Glutamatergic neuron (in vitro differentiated cells): ENCODE data around the gene BRSK2. TPM values are rescaled to one million over a fixed set of nuclear protein-coding genes. Genes with fewer than 3 reads are reported as not detected.
A peak's percentile ranks its signal among the peaks of the same experiment; 100 is the strongest.

Experiments
- DNase-seq: peaks from one replicate; pipeline ENCODE4 v3.0.0; 2022
- H3K27ac Mint-ChIP-seq: one replicate; pipeline ENCODE4 v1.8.0; 2020; ENCODE audit warnings: mild to moderate bottlenecking, mixed read lengths, inconsistent platforms; ENCODE audit not compliant: unreplicated experiment
- H3K27me3 Mint-ChIP-seq: one replicate; pipeline ENCODE4 v1.8.0; 2020; ENCODE audit warnings: mild to moderate bottlenecking, moderate library complexity, mixed read lengths, inconsistent platforms; ENCODE audit not compliant: unreplicated experiment
- H3K36me3 Mint-ChIP-seq: one replicate; pipeline ENCODE4 v1.8.0; 2020; ENCODE audit warnings: mild to moderate bottlenecking, mixed read lengths, inconsistent platforms; ENCODE audit not compliant: unreplicated experiment
- H3K4me1 Mint-ChIP-seq: one replicate; pipeline ENCODE4 v1.8.0; 2020; ENCODE audit warnings: mild to moderate bottlenecking, low read depth, mixed read lengths, inconsistent platforms; ENCODE audit not compliant: unreplicated experiment
- H3K4me3 Mint-ChIP-seq: one replicate; pipeline ENCODE4 v1.8.0; 2020; ENCODE audit warnings: mild to moderate bottlenecking, mixed read lengths, inconsistent platforms; ENCODE audit not compliant: unreplicated experiment
- H3K9me3 Mint-ChIP-seq: one replicate; pipeline ENCODE4 v1.8.0; 2020; ENCODE audit warnings: mild to moderate bottlenecking, moderate library complexity, mixed read lengths, inconsistent platforms; ENCODE audit not compliant: unreplicated experiment
- CTCF ChIP-seq: fragments of 200-600 bp; sonication (generic); IDR thresholded peaks from one replicate; pipeline ENCODE4 v1.5.0; 2021; ENCODE audit not compliant: partially characterized antibody, unreplicated experiment
- total RNA-seq: library from RNA; stranded (reverse); fragmentation: NEBNext Ultra II Directional; extraction: Animal tissue kit (Norgen Biotek cat#: 25700); gene quantifications from one replicate; pipeline ENCODE4 v1.2.1, GENCODE V29; 2021; ENCODE audit not compliant: unreplicated experiment

The BRSK2 gene
- total RNA-seq, 1 donor from 2014 or later, result 207 TPM

GRCh38 chr11:1460396-1460985 lies 70.8 kb downstream of the BRSK2 start:
- DNase-seq, result no peak
- H3K27ac Mint-ChIP-seq, result no peak overlapping the region
- peaks cover 4% of the 10 kb centered on the region for H3K4me1 Mint-ChIP-seq
- H3K27me3 Mint-ChIP-seq, result peaks cover 27% of the 10 kb centered on the region
- TF ChIP-seq CTCF, result no peak
- H3K9me3 Mint-ChIP-seq, result peaks cover 23% of the 10 kb centered on the region
- H3K4me3 Mint-ChIP-seq, result no peak overlapping the region
- no peaks in the 10 kb centered on the region for H3K36me3 Mint-ChIP-seq

GRCh38 chr11:1460986-1461825 lies 71.5 kb downstream of the BRSK2 start:
- peaks cover 29% of the 10 kb centered on the region for H3K9me3 Mint-ChIP-seq
- H3K27me3 Mint-ChIP-seq, result peaks cover 32% of the 10 kb centered on the region
- no peak for TF ChIP-seq CTCF
- no peaks in the 10 kb centered on the region for H3K36me3 Mint-ChIP-seq
- H3K4me3 Mint-ChIP-seq, result no peak overlapping the region
- no peak for DNase-seq
- peak overlapping the region; percentile 52 for H3K27ac Mint-ChIP-seq
- peaks cover 7% of the 10 kb centered on the region for H3K4me1 Mint-ChIP-seq

GRCh38 chr11:1461826-1462697 lies 72.3 kb downstream of the BRSK2 start:
- no peak for DNase-seq
- no peak overlapping the region for H3K27ac Mint-ChIP-seq
- H3K36me3 Mint-ChIP-seq, result peaks cover 3% of the 10 kb centered on the region
- H3K9me3 Mint-ChIP-seq, result peaks cover 35% of the 10 kb centered on the region
- TF ChIP-seq CTCF, result no peak
- H3K27me3 Mint-ChIP-seq, result peaks cover 32% of the 10 kb centered on the region
- H3K4me1 Mint-ChIP-seq, result peaks cover 10% of the 10 kb centered on the region
- H3K4me3 Mint-ChIP-seq, result no peak overlapping the region

- no peak for DNase-seq
- Mint-ChIP-seq H3K9me3 (peaks cover 39% of the 10 kb centered on the region), H3K36me3 (peaks cover 7% of the 10 kb centered on the region), H3K27ac (no peak overlapping the region), H3K4me1 (peaks cover 15% of the 10 kb centered on the region), H3K27me3 (peaks cover 38% of the 10 kb centered on the region), H3K4me3 (no peak overlapping the region)
- no peak for TF ChIP-seq CTCF
Observed at GRCh38 chr11:1462698-1462975, 72.9 kb downstream of the BRSK2 start.

GRCh38 chr11:1463056-1463455 lies 73.3 kb downstream of the BRSK2 start:
- no peak for TF ChIP-seq CTCF
- DNase-seq, result no peak
- peaks cover 38% of the 10 kb centered on the region for H3K27me3 Mint-ChIP-seq
- peaks cover 15% of the 10 kb centered on the region for H3K4me1 Mint-ChIP-seq
- no peak overlapping the region for H3K27ac Mint-ChIP-seq
- H3K4me3 Mint-ChIP-seq, result no peak overlapping the region
- H3K9me3 Mint-ChIP-seq, result peaks cover 39% of the 10 kb centered on the region
- H3K36me3 Mint-ChIP-seq, result peaks cover 7% of the 10 kb centered on the region
